22Rv1 (cell line): Measurements from ENCODE around the gene SLC3A2.

Experiments used
- ZFX ChIP-seq: fragments of 450-650 bp; IDR thresholded peaks from 2 replicates; pipeline ENCODE4 v1.6.1; 2017; ENCODE audit warnings: antibody characterized with exemption, borderline replicate concordance
- TF ChIP-seq, protein P1 (sequence below): fragments of 450-650 bp; IDR thresholded peaks from 2 replicates; pipeline ENCODE4 v1.5.1; 2017; ENCODE audit warnings: mild to moderate bottlenecking

GRCh38 chr11:62896049-62896448 lies 15.4 kb downstream of the SLC3A2 start:
- TF ChIP-seq, protein P1, sequence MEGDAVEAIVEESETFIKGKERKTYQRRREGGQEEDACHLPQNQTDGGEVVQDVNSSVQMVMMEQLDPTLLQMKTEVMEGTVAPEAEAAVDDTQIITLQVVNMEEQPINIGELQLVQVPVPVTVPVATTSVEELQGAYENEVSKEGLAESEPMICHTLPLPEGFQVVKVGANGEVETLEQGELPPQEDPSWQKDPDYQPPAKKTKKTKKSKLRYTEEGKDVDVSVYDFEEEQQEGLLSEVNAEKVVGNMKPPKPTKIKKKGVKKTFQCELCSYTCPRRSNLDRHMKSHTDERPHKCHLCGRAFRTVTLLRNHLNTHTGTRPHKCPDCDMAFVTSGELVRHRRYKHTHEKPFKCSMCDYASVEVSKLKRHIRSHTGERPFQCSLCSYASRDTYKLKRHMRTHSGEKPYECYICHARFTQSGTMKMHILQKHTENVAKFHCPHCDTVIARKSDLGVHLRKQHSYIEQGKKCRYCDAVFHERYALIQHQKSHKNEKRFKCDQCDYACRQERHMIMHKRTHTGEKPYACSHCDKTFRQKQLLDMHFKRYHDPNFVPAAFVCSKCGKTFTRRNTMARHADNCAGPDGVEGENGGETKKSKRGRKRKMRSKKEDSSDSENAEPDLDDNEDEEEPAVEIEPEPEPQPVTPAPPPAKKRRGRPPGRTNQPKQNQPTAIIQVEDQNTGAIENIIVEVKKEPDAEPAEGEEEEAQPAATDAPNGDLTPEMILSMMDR, result no peak
- TF ChIP-seq ZFX, result no peak
